ENCODE data around the gene USHBP1. TPM values are rescaled to one million over a fixed set of nuclear protein-coding genes. Genes with fewer than 3 reads are reported as not detected.

Gene USHBP1
- total and polyA plus RNA-seq, 2 experiments from 2014 or later = 0.39 to 0.56 TPM

GRCh38 chr19:17242431-17243208 lies 21.9 kb downstream of the USHBP1 start:
- H3K27ac ChIP-seq = no peak overlapping the region
- DNase-seq (ENCODE audit: low read depth in 1 of 2, low spot score in 1 of 2) = no peak
- H3K4me3 ChIP-seq = no peak overlapping the region
- H3K9me3 ChIP-seq (ENCODE audit: low read depth) = no peaks in the 10 kb centered on the region
- H3K4me1 ChIP-seq (ENCODE audit: low read depth) = peaks cover 18% of the 10 kb centered on the region
- no peaks in the 10 kb centered on the region for H3K27me3 ChIP-seq
- peaks cover 9% of the 10 kb centered on the region for H3K36me3 ChIP-seq
- TF ChIP-seq, protein P1, sequence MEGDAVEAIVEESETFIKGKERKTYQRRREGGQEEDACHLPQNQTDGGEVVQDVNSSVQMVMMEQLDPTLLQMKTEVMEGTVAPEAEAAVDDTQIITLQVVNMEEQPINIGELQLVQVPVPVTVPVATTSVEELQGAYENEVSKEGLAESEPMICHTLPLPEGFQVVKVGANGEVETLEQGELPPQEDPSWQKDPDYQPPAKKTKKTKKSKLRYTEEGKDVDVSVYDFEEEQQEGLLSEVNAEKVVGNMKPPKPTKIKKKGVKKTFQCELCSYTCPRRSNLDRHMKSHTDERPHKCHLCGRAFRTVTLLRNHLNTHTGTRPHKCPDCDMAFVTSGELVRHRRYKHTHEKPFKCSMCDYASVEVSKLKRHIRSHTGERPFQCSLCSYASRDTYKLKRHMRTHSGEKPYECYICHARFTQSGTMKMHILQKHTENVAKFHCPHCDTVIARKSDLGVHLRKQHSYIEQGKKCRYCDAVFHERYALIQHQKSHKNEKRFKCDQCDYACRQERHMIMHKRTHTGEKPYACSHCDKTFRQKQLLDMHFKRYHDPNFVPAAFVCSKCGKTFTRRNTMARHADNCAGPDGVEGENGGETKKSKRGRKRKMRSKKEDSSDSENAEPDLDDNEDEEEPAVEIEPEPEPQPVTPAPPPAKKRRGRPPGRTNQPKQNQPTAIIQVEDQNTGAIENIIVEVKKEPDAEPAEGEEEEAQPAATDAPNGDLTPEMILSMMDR (IDR thresholded peaks at IDR 0.05; ENCODE audit: low read depth, low read length) = no peak

GRCh38 chr19:17240826-17241399 lies 23.6 kb downstream of the USHBP1 start:
- Histone ChIP-seq H3K27me3 (no peaks in the 10 kb centered on the region), H3K36me3 (peaks cover 9% of the 10 kb centered on the region), H3K9me3 (ENCODE audit: low read depth) (no peaks in the 10 kb centered on the region), H3K27ac (no peak overlapping the region), H3K4me3 (no peak overlapping the region), H3K4me1 (ENCODE audit: low read depth) (peaks cover 13% of the 10 kb centered on the region)
- TF ChIP-seq, protein P1 (IDR thresholded peaks at IDR 0.05; ENCODE audit: low read depth, low read length) = no peak
- DNase-seq (ENCODE audit: low read depth in 1 of 2, low spot score in 1 of 2) = no peak

DNA sequence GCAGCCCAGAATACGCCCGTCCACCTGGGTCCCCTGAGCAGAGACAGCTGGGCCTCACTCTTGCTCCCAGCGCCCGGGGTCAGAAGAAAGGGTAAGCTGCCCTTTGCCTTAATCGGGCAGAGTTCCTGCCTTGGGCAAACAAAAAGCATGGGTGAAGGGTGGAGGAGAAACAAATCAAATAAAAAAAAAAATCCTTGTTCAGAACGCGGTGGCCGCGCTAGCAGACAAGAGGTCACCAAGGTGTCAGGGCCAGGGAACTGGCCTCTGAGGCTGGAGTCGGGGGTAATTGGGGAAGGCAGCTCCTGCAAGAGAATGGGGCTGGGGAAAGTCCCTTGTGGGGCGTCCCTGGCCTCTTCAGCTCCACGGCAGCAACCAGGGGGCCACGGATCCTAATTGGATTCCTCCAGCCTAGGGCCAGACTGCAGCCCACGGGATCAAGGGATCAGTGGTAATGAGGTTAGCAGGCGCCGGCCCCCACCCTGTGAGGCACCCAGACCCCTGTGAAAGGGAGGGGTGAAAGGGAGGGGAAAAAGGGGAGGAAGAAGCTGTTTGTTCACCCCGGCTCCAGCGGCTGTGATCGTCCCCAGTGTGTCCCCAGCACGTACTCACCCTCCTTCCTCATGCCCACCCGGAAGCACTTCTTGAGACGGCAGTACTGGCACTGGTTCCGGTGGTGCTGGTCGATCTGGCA lies 24.3 kb downstream of the USHBP1 start:
- TF ChIP-seq, protein P1 (IDR thresholded peaks at IDR 0.05; ENCODE audit: low read depth, low read length) = no peak
- Histone ChIP-seq H3K27ac (no peak overlapping the region), H3K9me3 (ENCODE audit: low read depth) (no peaks in the 10 kb centered on the region), H3K27me3 (no peaks in the 10 kb centered on the region), H3K4me3 (no peak overlapping the region), H3K4me1 (ENCODE audit: low read depth) (peaks cover 16% of the 10 kb centered on the region), H3K36me3 (peaks cover 9% of the 10 kb centered on the region)
- no peak for DNase-seq (ENCODE audit: low read depth in 1 of 2, low spot score in 1 of 2)

- no peak for DNase-seq (ENCODE audit: low read depth in 1 of 2, low spot score in 1 of 2)
- Histone ChIP-seq H3K27ac (no peak overlapping the region), H3K27me3 (no peaks in the 10 kb centered on the region), H3K4me3 (no peak overlapping the region), H3K36me3 (peaks cover 13% of the 10 kb centered on the region), H3K4me1 (ENCODE audit: low read depth) (peaks cover 13% of the 10 kb centered on the region), H3K9me3 (ENCODE audit: low read depth) (no peaks in the 10 kb centered on the region)
- TF ChIP-seq, protein P1 (IDR thresholded peaks at IDR 0.05; ENCODE audit: low read depth, low read length) = no peak
Measured at GRCh38 chr19:17237747-17238706, 26.5 kb downstream of the USHBP1 start.

Data from cardiac muscle cell (in vitro differentiated cells and primary cell).